A172 (cell line): ENCODE measurements around the gene GRIK3. TPM values are rescaled to one million over a fixed set of nuclear protein-coding genes. Genes with fewer than 3 reads are reported as not detected.

Source experiments
- DNase-seq: peaks from one replicate; pipeline ENCODE4 v3.0.0-alpha.2; 2015; ENCODE audit warnings: low spot score
- total RNA-seq: library from RNA; depleted of rRNA; stranded (reverse); fragments of >200 nt; shearing (Covaris generic); gene quantifications from 2 replicates; pipeline ENCODE4 v1.2.3, GENCODE V29; 2014

GRIK3 gene
- total RNA-seq, 1 experiment from 2014 or later = not detected

DNA sequence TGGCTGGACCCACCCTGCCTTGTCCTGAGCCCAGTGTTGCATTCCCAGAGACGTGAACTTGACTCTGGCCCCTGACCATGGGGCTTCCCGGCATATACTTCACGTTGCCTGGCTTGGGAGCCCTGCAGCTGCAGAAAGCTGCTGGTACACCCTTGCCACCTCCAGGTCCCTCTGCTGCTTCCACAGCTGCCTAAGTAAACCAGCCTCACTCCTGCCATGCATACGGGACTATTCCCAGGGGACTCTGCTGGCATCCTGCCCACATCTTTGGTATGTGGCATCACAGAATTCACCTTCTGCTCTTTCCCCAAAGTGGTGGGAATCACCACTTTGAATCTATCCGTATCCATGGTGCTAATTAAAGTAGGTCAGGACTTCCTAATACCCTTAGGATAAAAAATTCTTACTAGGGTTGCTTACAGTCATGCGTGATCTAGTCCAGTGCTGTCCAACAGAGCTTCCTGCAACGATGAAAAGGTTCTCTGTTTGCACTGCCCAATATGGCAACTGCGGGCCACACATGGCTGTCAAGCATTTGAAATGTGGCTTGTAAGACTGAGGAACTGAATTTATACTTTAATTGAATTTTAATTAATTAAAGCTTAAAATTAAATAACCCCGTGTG is 203.0 kb downstream of the GRIK3 start:
- no peak for DNase-seq

DNA sequence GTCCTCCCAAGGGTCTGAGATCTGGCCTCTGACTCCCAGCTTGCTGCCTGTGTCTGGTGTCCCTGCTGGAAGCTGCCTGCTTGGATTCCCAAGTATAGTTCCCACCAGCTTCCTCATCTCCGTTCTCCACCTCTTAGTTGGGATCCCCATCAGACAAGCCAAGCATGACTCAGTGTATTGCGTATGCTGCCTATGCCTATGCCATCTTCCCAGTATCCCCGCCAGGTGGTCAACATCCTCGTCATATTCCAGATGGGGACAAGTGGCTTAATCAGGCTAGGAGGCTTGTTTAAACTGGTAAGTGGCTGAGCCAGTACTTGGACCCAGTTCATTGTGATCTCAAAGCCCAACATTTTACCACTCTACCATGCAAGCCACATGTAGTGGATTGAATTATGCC is 204.4 kb downstream of the GRIK3 start:
- no peak for DNase-seq

DNA sequence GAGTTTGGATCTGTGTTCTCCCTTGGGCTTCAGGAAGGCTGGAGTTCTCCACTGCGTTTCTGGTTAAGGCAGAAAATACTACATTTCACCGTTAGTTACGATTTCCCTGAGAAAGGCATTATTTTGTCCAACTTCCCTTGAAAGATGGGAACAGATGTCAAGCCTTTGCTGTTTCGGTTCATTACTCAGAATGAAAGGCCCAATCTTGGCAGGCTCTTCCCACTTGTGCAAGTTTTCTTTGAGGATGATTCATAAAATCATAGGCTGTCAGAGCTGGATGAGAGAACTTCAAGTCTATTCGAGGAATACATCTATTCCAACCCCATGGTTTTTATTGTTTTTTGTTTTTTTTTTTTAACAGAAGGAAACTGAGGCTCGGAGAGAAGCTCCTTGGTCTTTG is 205.2 kb downstream of the GRIK3 start:
- DNase-seq = no peak

- DNase-seq = no peak
Measured at GRCh38 chr1:36825226-36825625, 209.1 kb downstream of the GRIK3 start.

GRCh38 chr1:36824390-36824861 is 209.9 kb downstream of the GRIK3 start:
- DNase-seq = no peak

GRCh38 chr1:36822648-36823047 is 211.7 kb downstream of the GRIK3 start:
- DNase-seq = no peak

DNA sequence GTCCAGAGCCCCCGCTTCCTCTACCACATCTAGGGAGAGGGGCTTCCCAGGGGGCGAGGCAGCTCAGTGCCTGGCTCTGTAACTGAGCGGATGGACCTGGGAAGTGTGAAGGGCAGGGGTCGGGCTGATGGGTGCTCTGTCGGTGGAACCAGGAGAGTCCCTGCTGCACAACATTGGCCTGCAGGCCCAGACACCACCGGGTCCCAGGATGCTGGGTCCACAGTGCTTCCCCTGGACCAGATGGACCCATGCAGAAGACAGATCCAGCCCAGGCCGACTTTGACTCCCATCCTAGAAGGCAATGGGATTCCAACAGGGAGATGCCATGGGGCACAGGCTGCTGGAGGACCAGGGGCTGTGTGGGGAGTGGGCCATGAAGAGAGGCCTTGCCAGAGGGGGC is 212.9 kb downstream of the GRIK3 start:
- no peak for DNase-seq

DNA sequence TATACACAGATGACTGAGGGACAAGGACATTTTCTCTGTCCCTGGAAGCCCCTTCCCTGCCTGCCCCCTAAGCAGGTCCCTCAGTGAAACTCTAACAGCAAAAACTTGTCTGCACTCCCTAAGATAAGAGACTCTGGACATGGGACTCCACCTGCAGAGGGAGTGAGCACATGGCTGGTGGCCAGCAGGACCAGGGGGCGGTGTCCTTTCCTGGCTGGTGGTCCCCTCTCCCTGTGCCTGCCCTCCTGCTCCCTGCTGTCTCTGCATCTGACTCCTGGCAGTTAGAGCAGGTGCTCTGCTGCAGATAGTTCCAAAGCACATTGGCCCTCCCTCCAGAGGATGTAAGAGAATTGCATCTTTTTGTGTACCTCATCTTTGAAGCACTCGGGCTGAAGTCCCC is 215.5 kb downstream of the GRIK3 start:
- no peak for DNase-seq

GRCh38 chr1:36816348-36816747 is 218.0 kb downstream of the GRIK3 start:
- no peak for DNase-seq

DNA sequence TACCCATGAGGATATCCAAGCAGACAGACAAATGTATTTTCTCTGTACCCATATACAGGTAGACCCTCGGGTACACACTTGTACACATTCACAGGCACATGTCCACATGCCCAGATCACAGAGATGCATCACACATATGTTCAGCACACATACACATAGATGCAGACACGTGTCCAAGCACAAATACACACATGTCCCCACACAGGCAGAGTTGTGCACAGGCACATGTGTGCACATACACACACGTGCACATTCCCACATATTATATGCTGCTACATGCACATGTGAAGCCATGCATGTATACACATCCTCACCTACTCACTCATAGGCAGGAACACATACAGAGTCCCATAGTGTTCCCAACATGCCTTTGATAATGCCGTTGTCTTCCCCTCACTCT is 219.5 kb downstream of the GRIK3 start:
- DNase-seq = no peak

DNA sequence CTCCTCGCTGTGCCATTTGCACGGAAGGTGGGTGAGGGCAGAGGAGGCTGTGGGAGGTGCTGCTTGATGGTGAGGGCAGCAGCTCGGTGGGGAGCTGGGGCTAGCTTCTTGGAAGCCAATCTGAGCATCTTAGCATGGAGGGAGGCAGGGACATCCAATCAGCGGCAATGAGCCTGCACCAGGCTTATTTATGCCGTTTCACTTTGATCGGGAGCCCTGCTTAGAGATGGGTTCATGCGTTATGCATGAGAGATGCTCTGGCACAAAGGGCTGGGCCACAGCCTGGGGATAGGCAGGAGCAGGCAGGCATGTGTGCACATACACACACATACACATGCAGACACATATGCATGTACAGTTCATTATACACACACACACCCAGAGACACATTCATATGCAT is 220.2 kb downstream of the GRIK3 start:
- DNase-seq = no peak

- DNase-seq = no peak
Measured at GRCh38 chr1:36807262-36807661, 227.1 kb downstream of the GRIK3 start.

- no peak for DNase-seq
Measured at GRCh38 chr1:36805979-36806640, 228.2 kb downstream of the GRIK3 start.

- DNase-seq = no peak
Measured at GRCh38 chr1:36804669-36805314, 229.5 kb downstream of the GRIK3 start.

DNA sequence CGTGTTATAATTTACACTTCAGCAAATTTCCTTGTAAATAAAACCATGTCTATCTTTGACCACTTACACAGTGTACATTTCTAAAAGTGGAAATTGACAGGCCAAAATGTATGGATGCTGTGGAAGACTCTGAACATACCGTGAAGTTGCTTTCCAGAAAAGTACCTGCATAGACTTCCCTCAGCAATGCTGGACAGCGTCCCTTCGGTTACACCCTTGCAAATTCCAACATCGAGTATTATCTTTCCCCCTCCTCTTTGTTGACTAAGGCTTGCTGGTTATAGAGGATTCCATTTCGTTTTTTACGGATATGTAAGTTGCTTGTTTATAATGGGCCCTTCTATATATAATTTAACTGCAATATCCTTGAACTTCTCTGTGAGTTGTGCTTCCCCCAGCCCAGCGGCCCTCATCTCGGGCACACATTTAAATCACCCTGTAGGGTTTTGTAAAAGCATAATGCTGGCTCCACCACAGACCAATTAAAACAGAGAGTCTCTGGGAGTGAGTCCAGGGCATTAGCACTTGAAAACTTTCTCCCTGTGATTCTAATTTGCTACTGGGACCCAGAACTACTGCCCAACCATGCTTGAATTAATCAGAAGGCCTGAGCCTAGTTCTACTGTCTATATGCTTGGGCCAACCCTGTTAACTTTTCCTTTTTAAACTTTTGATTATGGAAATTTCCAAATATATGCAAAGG is 230.3 kb downstream of the GRIK3 start:
- no peak for DNase-seq

GRCh38 chr1:36802018-36802417 is 232.3 kb downstream of the GRIK3 start:
- no peak for DNase-seq

DNA sequence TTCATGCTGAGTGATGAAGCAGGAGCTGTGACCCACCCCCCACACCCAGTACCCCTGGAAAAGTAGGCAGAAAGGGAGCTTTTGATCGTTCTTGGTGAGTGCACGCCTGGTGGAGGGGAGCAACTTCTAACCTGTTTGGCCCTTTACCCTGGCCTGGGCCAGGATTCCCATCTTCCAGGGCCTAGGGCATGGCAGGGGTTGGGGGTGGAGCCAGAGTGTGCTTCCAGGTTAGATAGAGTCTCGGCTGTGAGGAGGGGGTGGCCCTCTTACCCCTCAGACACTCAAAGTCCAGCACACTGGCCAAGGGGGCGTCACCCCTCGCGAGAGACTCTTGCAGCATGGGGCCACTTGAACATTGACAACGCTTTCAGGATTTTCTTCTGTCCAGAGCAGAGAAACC is 236.6 kb downstream of the GRIK3 start:
- DNase-seq = no peak

DNA sequence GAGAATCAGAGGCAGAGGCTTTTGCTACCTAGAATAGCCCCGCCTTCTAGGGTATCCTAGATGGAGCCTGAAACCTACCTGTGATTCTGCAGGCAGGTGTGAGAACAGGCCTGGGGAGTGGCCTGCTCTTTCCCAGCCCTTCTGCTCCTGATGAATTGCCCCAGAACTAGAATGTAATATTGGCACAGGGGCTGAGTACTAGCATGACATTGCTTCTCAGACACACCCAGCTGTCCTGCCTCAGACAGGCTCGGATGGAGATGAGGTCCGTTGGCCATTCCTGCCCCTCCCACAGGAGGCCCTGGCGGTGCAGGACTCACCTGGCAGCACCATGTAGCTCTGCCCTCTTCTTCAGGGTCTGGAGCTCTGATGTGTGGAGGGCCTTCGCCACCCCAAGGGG is 237.6 kb downstream of the GRIK3 start:
- no peak for DNase-seq

- DNase-seq = no peak
Measured at GRCh38 chr1:36796106-36796590, 238.2 kb downstream of the GRIK3 start.

DNA sequence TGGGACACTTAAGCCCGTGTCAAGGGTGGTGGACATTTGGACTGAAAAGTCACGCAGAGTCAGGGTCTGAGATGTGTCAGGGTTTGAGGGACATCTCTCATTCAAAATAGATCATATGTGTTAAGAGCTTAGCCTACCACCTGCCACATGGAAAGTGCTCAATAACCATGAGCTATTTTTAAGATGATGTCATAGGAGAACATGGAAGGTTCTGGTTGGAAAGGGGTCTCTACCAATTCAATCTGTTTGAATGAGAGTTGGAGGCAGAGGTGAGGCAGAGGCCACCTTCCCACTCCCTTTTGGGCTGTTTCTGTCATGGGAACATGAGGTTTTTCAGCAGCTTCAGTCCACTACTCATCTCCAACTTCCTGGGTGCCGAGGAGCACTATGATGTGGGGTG is 239.9 kb downstream of the GRIK3 start:
- no peak for DNase-seq

DNA sequence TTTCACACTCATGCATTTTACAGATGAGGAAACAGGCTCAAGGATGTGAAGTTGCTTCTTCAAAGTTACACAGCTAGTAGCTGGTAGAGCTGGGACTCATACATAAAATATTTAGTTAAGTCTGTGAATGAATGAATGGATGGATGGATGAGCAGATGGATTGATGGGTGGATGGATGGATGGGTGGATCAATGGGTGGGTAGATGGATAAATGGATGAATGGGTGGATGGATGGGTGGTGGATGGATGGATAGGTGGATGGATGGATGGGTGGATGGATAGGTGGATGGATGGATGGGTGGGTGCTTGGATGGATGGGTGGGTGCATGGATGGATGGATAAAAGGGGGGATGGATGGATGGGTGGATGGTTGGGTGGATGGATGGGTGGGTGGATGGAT is 240.9 kb downstream of the GRIK3 start:
- no peak for DNase-seq

- no peak for DNase-seq
Measured at GRCh38 chr1:36792292-36792691, 242.0 kb downstream of the GRIK3 start.
